HG03432 (cell line): Measurements from ENCODE around the gene RNF208.

ENCODE experiments used
- ATAC-seq: cut with Tn5 transposase; IDR thresholded peaks from one replicate; pipeline ENCODE4 v1.9.1; 2021; ENCODE audit warnings: mild to moderate bottlenecking, moderate library complexity; ENCODE audit not compliant: unreplicated experiment

RNF208 gene

DNA sequence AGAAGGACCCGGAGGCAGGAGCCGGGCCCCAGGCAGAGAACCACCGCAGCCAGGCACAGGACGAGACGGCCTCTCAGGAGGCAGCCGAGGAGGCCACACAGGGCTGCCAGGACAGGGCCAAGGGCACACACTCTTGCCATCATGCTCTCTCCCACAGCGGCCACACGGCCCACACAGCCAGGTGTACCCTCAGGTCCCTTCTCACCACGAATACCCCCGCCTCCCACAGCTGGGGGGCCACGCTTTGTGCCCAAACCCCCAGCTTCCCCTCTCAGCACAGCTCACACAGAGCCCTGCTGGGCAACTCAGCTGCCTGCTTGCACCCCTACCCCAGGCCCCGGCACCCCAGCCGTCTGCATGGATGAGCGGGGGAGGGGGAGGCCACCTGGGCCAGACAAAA, 28.3 kb downstream of the RNF208 start:
- ATAC-seq = no peak

DNA sequence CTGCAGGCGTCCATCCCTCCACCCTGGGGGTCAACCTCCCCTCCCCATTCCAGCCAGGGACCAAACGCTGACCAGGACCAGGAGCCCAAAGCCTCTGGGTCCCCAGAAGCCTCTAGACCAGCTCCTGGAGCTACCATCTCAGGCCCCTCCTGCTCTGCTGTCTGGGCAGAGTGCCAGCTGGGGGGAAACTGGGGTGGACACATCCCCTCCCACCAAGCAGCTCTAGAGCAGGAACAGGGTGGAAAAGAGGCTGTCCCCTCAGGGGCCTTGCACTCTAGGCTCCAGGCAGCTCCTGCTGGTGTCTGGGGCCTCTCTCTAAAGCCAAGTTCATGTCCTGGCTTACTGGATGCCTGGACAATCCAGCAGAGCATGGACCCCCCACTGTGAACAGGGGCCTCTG, 29.2 kb downstream of the RNF208 start:
- no peak for ATAC-seq

DNA sequence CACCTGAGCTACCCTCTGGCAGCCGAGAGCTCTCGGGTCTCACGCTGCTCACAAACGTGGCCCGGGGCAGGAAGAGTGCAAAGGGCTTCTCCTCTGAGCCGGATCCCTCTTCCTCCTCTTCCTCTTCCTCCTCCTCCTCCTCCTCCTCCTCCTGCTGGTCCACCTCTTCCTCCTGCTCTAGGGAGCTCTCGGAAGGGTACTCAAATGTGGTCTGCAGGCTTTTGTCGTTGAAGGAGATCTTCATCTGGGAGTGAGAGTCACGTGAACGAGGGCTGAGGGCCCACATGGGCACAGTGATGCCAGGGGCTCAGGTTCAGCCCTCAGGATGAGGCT, 29.6 kb downstream of the RNF208 start:
- no peak for ATAC-seq

DNA sequence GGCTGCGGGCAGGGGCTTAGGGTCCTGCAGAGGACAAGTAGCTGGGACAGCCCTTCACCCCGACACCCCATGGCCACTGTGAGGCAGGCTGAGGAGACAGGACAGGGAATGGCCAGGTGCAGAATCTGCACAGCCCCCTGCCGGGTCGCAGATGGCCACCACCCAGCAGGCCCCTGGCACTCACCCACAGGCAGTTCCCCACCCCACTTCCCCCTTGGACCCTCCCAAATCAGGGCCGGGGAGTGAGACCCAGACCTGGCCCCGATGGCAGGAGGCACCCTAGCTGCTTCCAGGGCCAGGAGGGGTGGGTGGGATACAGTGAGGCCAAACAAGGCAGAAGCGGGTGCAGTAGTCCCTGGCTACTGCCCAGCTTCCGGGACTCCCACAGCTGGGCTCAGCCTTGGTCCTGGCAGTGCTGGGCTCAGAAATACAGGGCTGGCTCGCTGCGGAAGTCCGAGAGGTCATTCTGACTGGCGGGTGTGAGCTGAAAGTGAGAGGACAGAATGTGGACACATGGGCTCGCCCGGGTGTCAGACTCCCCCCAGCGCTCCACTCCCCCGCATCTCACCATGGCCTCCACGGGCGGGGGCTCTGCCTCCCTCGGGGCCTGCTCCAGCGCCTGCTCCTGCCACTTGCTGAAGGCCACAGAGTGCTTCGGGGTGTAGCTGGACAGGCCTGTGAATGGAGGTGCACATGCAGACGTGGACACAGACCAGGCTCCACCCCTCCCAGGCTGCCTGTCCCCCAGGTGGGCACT, 30.2 kb downstream of the RNF208 start:
- ATAC-seq = no peak

DNA sequence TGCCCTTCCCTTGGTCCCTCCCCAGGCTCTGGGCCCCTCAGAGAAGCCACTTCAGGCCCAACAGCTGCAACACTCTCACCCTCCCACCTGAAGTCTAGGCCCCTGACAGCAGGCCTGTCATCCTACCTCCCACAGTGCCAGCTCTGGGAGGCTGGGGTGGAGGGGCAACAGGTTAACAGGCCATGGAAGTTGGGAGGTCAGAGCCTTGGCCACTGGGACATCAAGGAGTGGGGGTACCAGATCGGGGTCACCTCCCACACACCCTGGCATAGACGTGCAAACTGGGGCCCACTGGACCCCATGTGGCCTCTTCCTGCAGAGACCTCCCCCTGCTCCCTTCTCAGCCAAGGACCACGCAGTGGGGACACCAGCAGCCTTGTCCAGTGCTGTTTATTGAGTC, 30.8 kb downstream of the RNF208 start:
- ATAC-seq = no peak

- ATAC-seq = no peak
Observed at GRCh38 chr9:137190315-137190856, 31.7 kb downstream of the RNF208 start.

GRCh38 chr9:137189297-137190295, 32.4 kb downstream of the RNF208 start:
- ATAC-seq = no peak

GRCh38 chr9:137188490-137189296, 33.3 kb downstream of the RNF208 start, which contains the start of the genes ANAPC2 and SSNA1:
TSS of gene ANAPC2 (minus strand) at chr9:137188560. CDS start at chr9:137188532, 28 bp downstream.
TSS of gene SSNA1 (plus strand) at chr9:137188676. CDS start at chr9:137188727, 51 bp downstream.
- ATAC-seq = peak; percentile 77

GRCh38 chr9:137188086-137188489, 34.0 kb downstream of the RNF208 start:
- ATAC-seq = no peak

- ATAC-seq = no peak
Observed at GRCh38 chr9:137187386-137187785, 34.7 kb downstream of the RNF208 start.

- ATAC-seq = no peak
Observed at GRCh38 chr9:137186385-137186784, 35.7 kb downstream of the RNF208 start.

DNA sequence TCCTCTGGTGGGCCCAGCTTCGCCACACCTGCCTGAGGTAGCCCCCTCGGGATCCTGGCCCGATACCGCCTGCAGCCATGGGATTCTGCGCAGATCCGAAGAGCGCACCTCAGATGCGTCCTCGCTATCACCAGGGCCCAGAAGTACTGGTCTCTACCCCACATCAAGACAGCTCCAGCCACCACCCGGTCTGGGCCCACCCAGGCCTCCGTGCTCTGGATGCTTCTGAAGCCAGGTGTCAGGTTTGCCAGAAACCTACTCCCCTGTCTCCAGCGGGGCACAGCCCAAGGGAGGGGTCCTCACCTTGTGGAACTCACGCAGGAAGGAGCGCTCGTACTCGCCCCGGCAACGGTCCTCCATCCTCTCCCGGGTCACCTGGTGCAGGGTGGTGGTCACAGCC, 36.1 kb downstream of the RNF208 start:
- no peak for ATAC-seq

GRCh38 chr9:137184881-137185660, 37.0 kb downstream of the RNF208 start:
- ATAC-seq = no peak

GRCh38 chr9:137183980-137184595, 38.0 kb downstream of the RNF208 start:
- ATAC-seq = no peak

- no peak for ATAC-seq
Observed at GRCh38 chr9:137182836-137183235, 39.2 kb downstream of the RNF208 start.

GRCh38 chr9:137181680-137182079, 40.4 kb downstream of the RNF208 start:
- ATAC-seq = no peak

DNA sequence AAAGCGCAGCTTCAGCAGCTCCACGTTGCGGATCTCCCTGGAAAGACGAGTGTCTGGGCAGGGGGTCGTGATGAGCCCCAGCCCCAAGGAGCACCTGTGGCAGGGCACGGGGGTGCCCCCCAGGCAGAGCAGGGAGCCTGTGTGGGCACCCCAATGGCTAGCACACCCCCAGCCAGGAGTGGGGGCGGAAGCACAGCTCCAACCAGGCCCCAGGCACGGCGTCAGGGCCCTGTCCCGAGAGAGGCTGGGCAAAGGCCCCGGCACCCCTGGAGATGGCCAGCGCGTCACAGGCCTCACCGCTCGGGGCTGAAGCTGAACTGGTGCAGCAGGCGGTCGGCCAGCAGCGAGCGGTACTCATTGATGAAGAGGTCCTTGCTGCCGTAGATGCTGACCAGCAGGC, 41.5 kb downstream of the RNF208 start:
- no peak for ATAC-seq

DNA sequence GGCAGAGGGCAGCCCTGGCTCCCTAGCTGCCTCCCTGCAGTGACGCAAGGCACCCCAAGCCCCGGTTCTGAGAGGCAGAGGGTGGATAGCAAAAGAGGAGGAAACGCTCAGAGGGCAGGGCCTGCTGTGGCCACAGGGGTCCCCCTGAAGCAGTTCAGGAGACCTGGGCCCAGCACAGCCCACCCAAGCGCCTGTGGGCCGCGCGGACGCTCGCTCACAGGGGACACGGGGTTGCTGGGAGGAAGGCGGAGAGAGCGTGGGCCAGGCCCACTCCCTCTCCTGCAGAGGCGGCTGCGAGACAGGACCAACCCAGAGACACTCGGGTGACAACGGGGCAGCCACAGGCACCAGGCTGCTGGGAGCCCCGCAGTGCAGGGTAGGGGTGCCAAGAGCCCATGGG, 42.3 kb downstream of the RNF208 start:
- no peak for ATAC-seq

DNA sequence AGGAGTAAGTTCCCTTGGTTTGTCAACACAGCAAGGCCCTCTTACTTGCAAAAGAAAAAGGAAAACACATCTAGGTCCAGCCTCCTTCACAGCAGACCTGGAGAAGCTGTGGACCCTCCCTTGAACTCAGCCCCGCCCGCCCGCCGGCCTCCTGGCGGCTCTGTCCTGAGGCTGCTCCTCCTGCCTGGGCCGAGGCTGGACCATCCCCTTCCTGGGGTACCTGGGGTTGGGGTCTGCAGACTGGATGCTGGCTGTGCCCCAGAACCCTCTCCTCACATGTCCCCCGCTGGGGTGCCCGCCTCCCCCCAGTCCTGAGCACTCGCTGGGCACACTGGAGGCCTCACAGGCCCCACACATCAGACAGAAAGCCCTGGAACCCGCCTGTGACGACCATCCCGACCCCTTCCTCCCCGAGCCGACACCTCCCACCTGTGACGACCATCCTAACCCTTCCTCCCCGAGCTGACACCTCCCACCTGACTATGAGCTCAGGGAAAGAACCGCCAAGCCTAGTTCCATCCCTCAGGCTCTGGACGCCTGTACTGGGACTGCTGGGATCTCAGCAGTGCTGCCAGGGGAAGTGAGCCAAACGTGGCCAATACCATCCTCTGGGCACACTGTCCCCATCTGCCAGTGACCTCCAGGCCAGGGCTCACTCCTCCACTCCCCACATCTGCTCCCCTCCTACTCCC, 43.0 kb downstream of the RNF208 start:
- no peak for ATAC-seq
